Osteoblast (primary cell): ENCODE data around the gene TAOK2. TPM values are rescaled to one million over a fixed set of nuclear protein-coding genes. Genes with fewer than 3 reads are reported as not detected.

Experiments
- DNase-seq: peaks from one replicate; pipeline ENCODE4 v3.0.0; 2011; ENCODE audit warnings: low spot score, mixed read lengths; ENCODE audit not compliant: insufficient read length; ENCODE audit errors: missing footprints
- H2AFZ ChIP-seq: 2 replicates; pipeline ENCODE4 v1.6.0; 2011; ENCODE audit warnings: mild to moderate bottlenecking, low read length
- H3K27ac ChIP-seq: 2 replicates; pipeline ENCODE4 v1.5.1; 2011; ENCODE audit warnings: mild to moderate bottlenecking, low read depth, low read length, moderate library complexity
- H3K27me3 ChIP-seq: 2 replicates; pipeline ENCODE4 v1.6.0; 2012; ENCODE audit warnings: mild to moderate bottlenecking, control low read depth, inconsistent platforms, low read length, moderate library complexity; ENCODE audit not compliant: insufficient read depth
- H3K36me3 ChIP-seq: 2 replicates; pipeline ENCODE4 v1.5.1; 2011; ENCODE audit warnings: mild to moderate bottlenecking, low read length, control low read depth, moderate library complexity; ENCODE audit not compliant: insufficient read depth
- H3K4me1 ChIP-seq: 2 replicates; pipeline ENCODE4 v1.5.1; 2011; ENCODE audit warnings: mild to moderate bottlenecking, low read length, control low read depth, moderate library complexity; ENCODE audit not compliant: insufficient read depth
- H3K4me2 ChIP-seq: 2 replicates; pipeline ENCODE4 v1.6.0; 2011; ENCODE audit warnings: mild to moderate bottlenecking, low read length; ENCODE audit not compliant: insufficient read depth
- H3K4me3 ChIP-seq: fragments of 200-600 bp; sonication (generic); 3 replicates; pipeline ENCODE4 v1.5.1; 2012; ENCODE audit warnings: mild to moderate bottlenecking, low read length, inconsistent platforms; ENCODE audit not compliant: insufficient read depth
- H3K79me2 ChIP-seq: 2 replicates; pipeline ENCODE4 v1.6.0; 2012; ENCODE audit warnings: mild to moderate bottlenecking, low read length, control low read depth, inconsistent platforms; ENCODE audit not compliant: insufficient read depth
- H3K9me3 ChIP-seq: 2 replicates; pipeline ENCODE4 v1.5.1; 2011; ENCODE audit warnings: low read depth, low read length, control low read depth
- H4K20me1 ChIP-seq: 2 replicates; pipeline ENCODE4 v1.6.0; 2012; ENCODE audit warnings: mild to moderate bottlenecking, low read length, control low read depth; ENCODE audit not compliant: insufficient read depth
- total RNA-seq: library from RNA; depleted of rRNA; stranded (reverse); fragments of >200 nt; gene quantifications from 2 replicates; pipeline ENCODE4 v1.2.3, GENCODE V29; 2012
- TF ChIP-seq, protein P1 (sequence below): IDR thresholded peaks from 2 replicates; pipeline ENCODE4 v1.5.1; 2011; ENCODE audit warnings: mild to moderate bottlenecking, low read depth, low read length, moderate library complexity; ENCODE audit errors: extremely low read depth

TAOK2 gene
- total RNA-seq, 1 donor = 39.1 TPM

GRCh38 chr16:29984764-29985147 lies 11.1 kb downstream of the TAOK2 start:
- H4K20me1 ChIP-seq = peaks cover 20% of the 10 kb centered on the region

DNA sequence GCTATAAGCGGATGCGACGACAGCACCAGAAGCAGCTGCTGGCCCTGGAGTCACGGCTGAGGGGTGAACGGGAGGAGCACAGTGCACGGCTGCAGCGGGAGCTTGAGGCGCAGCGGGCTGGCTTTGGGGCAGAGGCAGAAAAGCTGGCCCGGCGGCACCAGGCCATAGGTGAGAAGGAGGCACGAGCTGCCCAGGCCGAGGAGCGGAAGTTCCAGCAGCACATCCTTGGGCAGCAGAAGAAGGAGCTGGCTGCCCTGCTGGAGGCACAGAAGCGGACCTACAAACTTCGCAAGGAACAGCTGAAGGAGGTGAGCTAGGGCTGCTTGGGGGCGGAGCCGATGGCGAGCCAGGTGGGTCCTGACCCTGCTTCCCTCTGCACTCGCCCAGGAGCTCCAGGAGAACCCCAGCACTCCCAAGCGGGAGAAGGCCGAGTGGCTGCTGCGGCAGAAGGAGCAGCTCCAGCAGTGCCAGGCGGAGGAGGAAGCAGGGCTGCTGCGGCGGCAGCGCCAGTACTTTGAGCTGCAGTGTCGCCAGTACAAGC lies 11.7 kb downstream of the TAOK2 start:
- Histone ChIP-seq H3K4me3 (no peak overlapping the region), H3K4me2 (no peak overlapping the region), H3K27ac (no peak overlapping the region), H3K9me3 (no peaks in the 10 kb centered on the region), H3K79me2 (peaks cover 6% of the 10 kb centered on the region), H4K20me1 (peaks cover 20% of the 10 kb centered on the region), H3K4me1 (no peaks in the 10 kb centered on the region), H2AFZ (no peak overlapping the region), H3K36me3 (peaks cover 94% of the 10 kb centered on the region), H3K27me3 (no peaks in the 10 kb centered on the region)
- no peak for DNase-seq
- TF ChIP-seq, protein P1, sequence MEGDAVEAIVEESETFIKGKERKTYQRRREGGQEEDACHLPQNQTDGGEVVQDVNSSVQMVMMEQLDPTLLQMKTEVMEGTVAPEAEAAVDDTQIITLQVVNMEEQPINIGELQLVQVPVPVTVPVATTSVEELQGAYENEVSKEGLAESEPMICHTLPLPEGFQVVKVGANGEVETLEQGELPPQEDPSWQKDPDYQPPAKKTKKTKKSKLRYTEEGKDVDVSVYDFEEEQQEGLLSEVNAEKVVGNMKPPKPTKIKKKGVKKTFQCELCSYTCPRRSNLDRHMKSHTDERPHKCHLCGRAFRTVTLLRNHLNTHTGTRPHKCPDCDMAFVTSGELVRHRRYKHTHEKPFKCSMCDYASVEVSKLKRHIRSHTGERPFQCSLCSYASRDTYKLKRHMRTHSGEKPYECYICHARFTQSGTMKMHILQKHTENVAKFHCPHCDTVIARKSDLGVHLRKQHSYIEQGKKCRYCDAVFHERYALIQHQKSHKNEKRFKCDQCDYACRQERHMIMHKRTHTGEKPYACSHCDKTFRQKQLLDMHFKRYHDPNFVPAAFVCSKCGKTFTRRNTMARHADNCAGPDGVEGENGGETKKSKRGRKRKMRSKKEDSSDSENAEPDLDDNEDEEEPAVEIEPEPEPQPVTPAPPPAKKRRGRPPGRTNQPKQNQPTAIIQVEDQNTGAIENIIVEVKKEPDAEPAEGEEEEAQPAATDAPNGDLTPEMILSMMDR = no peak

More at GRCh38 chr16:29984764-29985147, 11.1 kb downstream of the TAOK2 start:
- Histone ChIP-seq H3K27me3 (no peaks in the 10 kb centered on the region), H3K27ac (no peak overlapping the region), H3K79me2 (peaks cover 11% of the 10 kb centered on the region), H3K4me1 (no peaks in the 10 kb centered on the region), H2AFZ (no peak overlapping the region), H3K36me3 (peaks cover 94% of the 10 kb centered on the region), H3K9me3 (no peaks in the 10 kb centered on the region), H3K4me2 (no peak overlapping the region), H3K4me3 (no peak overlapping the region)
- DNase-seq = peak; percentile 61
- TF ChIP-seq, protein P1 = no peak

- Histone ChIP-seq H3K79me2 (peaks cover 2% of the 10 kb centered on the region), H3K36me3 (peaks cover 90% of the 10 kb centered on the region), H3K4me1 (no peaks in the 10 kb centered on the region), H3K27me3 (no peaks in the 10 kb centered on the region), H3K9me3 (no peaks in the 10 kb centered on the region), H2AFZ (no peak overlapping the region), H3K4me3 (no peak overlapping the region), H4K20me1 (peaks cover 20% of the 10 kb centered on the region), H3K27ac (no peak overlapping the region), H3K4me2 (no peak overlapping the region)
- TF ChIP-seq, protein P1 = no peak
- no peak for DNase-seq
Observed at GRCh38 chr16:29986231-29986630, 12.6 kb downstream of the TAOK2 start.

- TF ChIP-seq, protein P1 = no peak
- Histone ChIP-seq H3K79me2 (peaks cover 2% of the 10 kb centered on the region), H3K27ac (no peak overlapping the region), H3K9me3 (no peaks in the 10 kb centered on the region), H3K4me2 (no peak overlapping the region), H4K20me1 (peaks cover 17% of the 10 kb centered on the region), H2AFZ (no peak overlapping the region), H3K4me3 (no peak overlapping the region), H3K36me3 (peaks cover 87% of the 10 kb centered on the region), H3K4me1 (no peaks in the 10 kb centered on the region), H3K27me3 (no peaks in the 10 kb centered on the region)
- no peak for DNase-seq
Observed at GRCh38 chr16:29986931-29987330, 13.3 kb downstream of the TAOK2 start.
